H1 (cell line): ENCODE measurements around the gene TAF1D. TPM values are rescaled to one million over a fixed set of nuclear protein-coding genes. Genes with fewer than 3 reads are reported as not detected.

ENCODE experiments used
- CREB1 ChIP-seq: IDR thresholded peaks from 2 replicates; pipeline ENCODE4 v1.6.1; 2012; ENCODE audit warnings: inconsistent platforms
- EGR1 ChIP-seq: IDR thresholded peaks from 2 replicates; pipeline ENCODE4 v1.6.1; 2011; ENCODE audit warnings: low read depth, low read length, borderline replicate concordance
- EP300 ChIP-seq, 2 experiments: IDR thresholded peaks; 1 replicate in 1 of 2; 2 replicates in 1 of 2; pipeline ENCODE4 v1.6.1; 2011 to 2012; ENCODE audit warnings: low read depth in 2 of 2, low read length in 2 of 2, mild to moderate bottlenecking in 2 of 2, borderline replicate concordance in 1 of 2, inconsistent platforms in 1 of 2, moderate library complexity in 1 of 2
- KDM4A ChIP-seq: IDR thresholded peaks from one replicate; pipeline ENCODE4 v1.7.1; 2012; ENCODE audit warnings: low read depth, mild to moderate bottlenecking, moderate library complexity, low read length, inconsistent platforms; ENCODE audit not compliant: severe bottlenecking
- RAD21 ChIP-seq, 2 experiments: IDR thresholded peaks in 1 of 2; conservative IDR thresholded peaks in 1 of 2; 2 replicates each; pipeline ENCODE4 v1.6.1; 2011; ENCODE audit warnings: low read depth in 2 of 2, low read length in 2 of 2, improper control_type of control experiment in 1 of 2, inconsistent platforms in 1 of 2, mild to moderate bottlenecking in 1 of 2, moderate library complexity in 1 of 2
- RXRA ChIP-seq: IDR thresholded peaks from 2 replicates; pipeline ENCODE4 v1.6.1; 2011; ENCODE audit warnings: low read depth, mild to moderate bottlenecking, low read length, moderate library complexity; ENCODE audit not compliant: insufficient read depth
- SIX5 ChIP-seq: IDR thresholded peaks from 2 replicates; pipeline ENCODE4 v1.6.1; 2011; ENCODE audit warnings: mild to moderate bottlenecking, low read depth, low read length
- SRF ChIP-seq: IDR thresholded peaks from 2 replicates; pipeline ENCODE4 v1.6.1; 2011; ENCODE audit warnings: mild to moderate bottlenecking, low read depth, low read length, moderate library complexity
- TAF1 ChIP-seq: IDR thresholded peaks from 2 replicates; pipeline ENCODE4 v1.6.1; 2011; ENCODE audit warnings: mild to moderate bottlenecking, low read depth, low read length
- polyA plus RNA-seq, 7 experiments: library from polyadenylated mRNA; depleted of rRNA in 3 of 7; stranded (reverse) in 5 of 7; unstranded in 2 of 7; fragments of >200 nt in 5 of 7; fragments of 200-250 nt in 2 of 7; gene quantifications; 1 replicate in 5 of 7; 2 replicates in 1 of 7; 4 replicates in 1 of 7; pipeline versions ENCODE4 v1.2.1 to v1.2.3, GENCODE V29; 2011 to 2013; ENCODE audit warnings: missing spikeins in 2 of 7, mixed read lengths in 2 of 7
- total RNA-seq: library from RNA; stranded (reverse); fragmentation: NEBNext Ultra II Directional; extraction: Animal tissue kit (Norgen Biotek cat#: 25700); gene quantifications from 2 replicates; pipeline ENCODE4 v1.2.1, GENCODE V29; 2021
- TF ChIP-seq, protein P1 (sequence below): fragments of 300-600 bp; sonication (generic); IDR thresholded peaks from 2 replicates; pipeline ENCODE4 v1.7.1; 2012; ENCODE audit warnings: low read length, moderate library complexity, mild to moderate bottlenecking, inconsistent platforms; ENCODE audit not compliant: insufficient replicate concordance

Gene TAF1D
- total and polyA plus RNA-seq, 2 of the 8 experiments (the other 6 are each of a cell fraction or from before 2014, with no cell fraction given): 64.7 to 212 TPM

DNA sequence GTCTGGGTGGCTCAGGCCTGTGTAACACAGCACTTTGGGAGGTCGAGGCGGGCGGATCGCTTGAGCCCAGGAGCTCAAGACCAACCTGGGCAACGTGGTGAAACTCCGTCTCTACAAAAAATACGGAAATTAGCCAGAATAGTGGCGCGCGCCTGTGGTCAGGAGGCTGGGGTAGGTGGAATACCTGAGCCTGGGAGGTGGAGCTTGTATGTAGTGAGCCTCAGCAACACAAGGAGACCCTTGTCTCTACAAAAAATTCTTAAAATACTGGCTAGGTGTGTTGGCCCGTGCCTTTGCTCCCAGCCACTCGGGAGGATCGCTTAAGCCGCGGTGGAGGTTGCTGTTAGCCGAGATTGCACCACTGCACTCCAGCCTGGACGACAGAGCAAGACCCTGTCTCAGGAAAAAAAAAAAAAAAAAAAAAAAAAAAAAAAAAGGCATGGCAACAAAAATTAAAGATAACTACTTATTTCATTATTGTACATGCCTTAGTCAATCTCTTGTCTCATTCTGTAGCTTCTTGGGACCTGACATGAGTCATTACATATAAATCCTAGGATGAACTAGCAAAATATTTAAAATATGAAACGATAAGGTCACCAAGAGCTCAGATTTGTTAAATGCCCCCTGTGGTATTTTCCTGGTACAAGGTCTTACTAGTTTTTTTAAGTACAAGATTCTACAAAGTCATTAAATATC, 1.1 kb downstream of the TAF1D start (continued):
- TF ChIP-seq TAF1 (peak; percentile 38; the same call in 1 of the 2 replicates), EP300 (IDR thresholded peaks at IDR 0.05; ENCODE audit: borderline replicate concordance in 1 of 2, low read depth in 2 of 2, low read length in 2 of 2) (no peak), SIX5 (no peak), SRF (no peak), RXRA (no peak), CREB1 (no peak), EGR1 (no peak), KDM4A (no peak), RAD21 (IDR thresholded peaks at IDR 0.05 in 1 of 2, conservative IDR thresholded peaks at IDR 0.05 in 1 of 2; ENCODE audit: low read depth in 2 of 2, low read length in 2 of 2) (no peak)
- TF ChIP-seq, protein P1, sequence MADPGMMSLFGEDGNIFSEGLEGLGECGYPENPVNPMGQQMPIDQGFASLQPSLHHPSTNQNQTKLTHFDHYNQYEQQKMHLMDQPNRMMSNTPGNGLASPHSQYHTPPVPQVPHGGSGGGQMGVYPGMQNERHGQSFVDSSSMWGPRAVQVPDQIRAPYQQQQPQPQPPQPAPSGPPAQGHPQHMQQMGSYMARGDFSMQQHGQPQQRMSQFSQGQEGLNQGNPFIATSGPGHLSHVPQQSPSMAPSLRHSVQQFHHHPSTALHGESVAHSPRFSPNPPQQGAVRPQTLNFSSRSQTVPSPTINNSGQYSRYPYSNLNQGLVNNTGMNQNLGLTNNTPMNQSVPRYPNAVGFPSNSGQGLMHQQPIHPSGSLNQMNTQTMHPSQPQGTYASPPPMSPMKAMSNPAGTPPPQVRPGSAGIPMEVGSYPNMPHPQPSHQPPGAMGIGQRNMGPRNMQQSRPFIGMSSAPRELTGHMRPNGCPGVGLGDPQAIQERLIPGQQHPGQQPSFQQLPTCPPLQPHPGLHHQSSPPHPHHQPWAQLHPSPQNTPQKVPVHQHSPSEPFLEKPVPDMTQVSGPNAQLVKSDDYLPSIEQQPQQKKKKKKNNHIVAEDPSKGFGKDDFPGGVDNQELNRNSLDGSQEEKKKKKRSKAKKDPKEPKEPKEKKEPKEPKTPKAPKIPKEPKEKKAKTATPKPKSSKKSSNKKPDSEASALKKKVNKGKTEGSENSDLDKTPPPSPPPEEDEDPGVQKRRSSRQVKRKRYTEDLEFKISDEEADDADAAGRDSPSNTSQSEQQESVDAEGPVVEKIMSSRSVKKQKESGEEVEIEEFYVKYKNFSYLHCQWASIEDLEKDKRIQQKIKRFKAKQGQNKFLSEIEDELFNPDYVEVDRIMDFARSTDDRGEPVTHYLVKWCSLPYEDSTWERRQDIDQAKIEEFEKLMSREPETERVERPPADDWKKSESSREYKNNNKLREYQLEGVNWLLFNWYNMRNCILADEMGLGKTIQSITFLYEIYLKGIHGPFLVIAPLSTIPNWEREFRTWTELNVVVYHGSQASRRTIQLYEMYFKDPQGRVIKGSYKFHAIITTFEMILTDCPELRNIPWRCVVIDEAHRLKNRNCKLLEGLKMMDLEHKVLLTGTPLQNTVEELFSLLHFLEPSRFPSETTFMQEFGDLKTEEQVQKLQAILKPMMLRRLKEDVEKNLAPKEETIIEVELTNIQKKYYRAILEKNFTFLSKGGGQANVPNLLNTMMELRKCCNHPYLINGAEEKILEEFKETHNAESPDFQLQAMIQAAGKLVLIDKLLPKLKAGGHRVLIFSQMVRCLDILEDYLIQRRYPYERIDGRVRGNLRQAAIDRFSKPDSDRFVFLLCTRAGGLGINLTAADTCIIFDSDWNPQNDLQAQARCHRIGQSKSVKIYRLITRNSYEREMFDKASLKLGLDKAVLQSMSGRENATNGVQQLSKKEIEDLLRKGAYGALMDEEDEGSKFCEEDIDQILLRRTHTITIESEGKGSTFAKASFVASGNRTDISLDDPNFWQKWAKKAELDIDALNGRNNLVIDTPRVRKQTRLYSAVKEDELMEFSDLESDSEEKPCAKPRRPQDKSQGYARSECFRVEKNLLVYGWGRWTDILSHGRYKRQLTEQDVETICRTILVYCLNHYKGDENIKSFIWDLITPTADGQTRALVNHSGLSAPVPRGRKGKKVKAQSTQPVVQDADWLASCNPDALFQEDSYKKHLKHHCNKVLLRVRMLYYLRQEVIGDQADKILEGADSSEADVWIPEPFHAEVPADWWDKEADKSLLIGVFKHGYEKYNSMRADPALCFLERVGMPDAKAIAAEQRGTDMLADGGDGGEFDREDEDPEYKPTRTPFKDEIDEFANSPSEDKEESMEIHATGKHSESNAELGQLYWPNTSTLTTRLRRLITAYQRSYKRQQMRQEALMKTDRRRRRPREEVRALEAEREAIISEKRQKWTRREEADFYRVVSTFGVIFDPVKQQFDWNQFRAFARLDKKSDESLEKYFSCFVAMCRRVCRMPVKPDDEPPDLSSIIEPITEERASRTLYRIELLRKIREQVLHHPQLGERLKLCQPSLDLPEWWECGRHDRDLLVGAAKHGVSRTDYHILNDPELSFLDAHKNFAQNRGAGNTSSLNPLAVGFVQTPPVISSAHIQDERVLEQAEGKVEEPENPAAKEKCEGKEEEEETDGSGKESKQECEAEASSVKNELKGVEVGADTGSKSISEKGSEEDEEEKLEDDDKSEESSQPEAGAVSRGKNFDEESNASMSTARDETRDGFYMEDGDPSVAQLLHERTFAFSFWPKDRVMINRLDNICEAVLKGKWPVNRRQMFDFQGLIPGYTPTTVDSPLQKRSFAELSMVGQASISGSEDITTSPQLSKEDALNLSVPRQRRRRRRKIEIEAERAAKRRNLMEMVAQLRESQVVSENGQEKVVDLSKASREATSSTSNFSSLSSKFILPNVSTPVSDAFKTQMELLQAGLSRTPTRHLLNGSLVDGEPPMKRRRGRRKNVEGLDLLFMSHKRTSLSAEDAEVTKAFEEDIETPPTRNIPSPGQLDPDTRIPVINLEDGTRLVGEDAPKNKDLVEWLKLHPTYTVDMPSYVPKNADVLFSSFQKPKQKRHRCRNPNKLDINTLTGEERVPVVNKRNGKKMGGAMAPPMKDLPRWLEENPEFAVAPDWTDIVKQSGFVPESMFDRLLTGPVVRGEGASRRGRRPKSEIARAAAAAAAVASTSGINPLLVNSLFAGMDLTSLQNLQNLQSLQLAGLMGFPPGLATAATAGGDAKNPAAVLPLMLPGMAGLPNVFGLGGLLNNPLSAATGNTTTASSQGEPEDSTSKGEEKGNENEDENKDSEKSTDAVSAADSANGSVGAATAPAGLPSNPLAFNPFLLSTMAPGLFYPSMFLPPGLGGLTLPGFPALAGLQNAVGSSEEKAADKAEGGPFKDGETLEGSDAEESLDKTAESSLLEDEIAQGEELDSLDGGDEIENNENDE: peak; percentile 16
